Psoas muscle (tissue), 8 donors: ENCODE results near the gene NCF1. TPM values are rescaled to one million over a fixed set of nuclear protein-coding genes. Genes with fewer than 3 reads are reported as not detected.
"Not testable (repeated sequence)": the region's sequence is repeated elsewhere in the genome, so short reads cannot be mapped to it uniquely, and the experiment has no call there.

ENCODE experiments used
- ATAC-seq, 4 donors: fragments of 200-7000 bp; cut with Tn5 transposase; one replicate each; pipeline ENCODE4 v1.9.1; 2020; ENCODE audit warnings: moderate library complexity in 3 of 4, mild to moderate bottlenecking in 2 of 4
- DNase-seq, 2 donors: peaks; one replicate each; pipeline ENCODE4 v3.0.0-alpha.2; 2020
- H3K27ac ChIP-seq: fragments of 200-600 bp; one replicate; pipeline ENCODE4 v1.8.0; 2022
- H3K27me3 ChIP-seq, 3 donors: fragments of 200-600 bp in 1 of 3; one replicate each; pipeline versions ENCODE4 v1.6.1 to v1.8.0; 2013 to 2022; ENCODE audit warnings: low read length in 2 of 3, mild to moderate bottlenecking in 2 of 3, moderate library complexity in 1 of 3; ENCODE audit not compliant: insufficient read depth in 3 of 3
- H3K36me3 ChIP-seq, 2 donors: fragments of 200-600 bp in 1 of 2; one replicate each; pipeline versions ENCODE4 v1.6.1 to v1.8.0; 2013 to 2022; ENCODE audit warnings: low read depth in 1 of 2, mild to moderate bottlenecking in 1 of 2, moderate library complexity in 1 of 2; ENCODE audit not compliant: insufficient read depth in 1 of 2
- H3K4me1 ChIP-seq: fragments of 200-600 bp; one replicate; pipeline ENCODE4 v1.8.0; 2022
- H3K4me3 ChIP-seq: fragments of 200-600 bp; one replicate; pipeline ENCODE4 v1.8.0; 2022; ENCODE audit warnings: mild to moderate bottlenecking
- H3K9me3 ChIP-seq: fragments of 200-600 bp; one replicate; pipeline ENCODE4 v1.8.0; 2022
- WGBS, 3 donors: extraction: QIAGEN DNeasy Blood & Tissue Kit; methylation state at CpG; one replicate each; pipeline versions ENCODE4 v1.1.6 to v1.1.7; 2013; 5-methylcytosine and 5-hydroxymethylcytosine counted together
- intact Hi-C, 2 donors: fragments of 100-400 bp; cut with DNase I; formaldehyde crosslinking; loops; one replicate each; pipeline versions ENCODE4 v1.11.0 to v1.14.2; 2022
- polyA plus RNA-seq, 3 donors: library from polyadenylated mRNA; stranded (reverse); fragments of 200-250 nt; gene quantifications; one replicate each; pipeline ENCODE4 v1.2.3, GENCODE V29; 2013
- total RNA-seq, 4 donors: library from RNA; stranded (reverse); fragmentation: NEBNext Ultra II Directional in 2 of 4; extraction: Animal tissue kit (Norgen Biotek cat#: 25700) in 2 of 4; gene quantifications; one replicate each; pipeline versions ENCODE4 v1.2.1 to v1.2.4, GENCODE V29; 2021 to 2023
- donor health status: healthy with polysubstance abuse.
- donor health status: DM: no; HTN: no; CAD: no; lungs with moderate emphysema.
- donor health status: Bipolar disorder and iron deficiency.
- donor health status: healthy.
- donor health status: DM: yes; HTN: yes; CAD: no.
- donor health status: DM: no; HTN: no; CAD: no.
- donor health status: DM: no; HTN: no; CAD: no.
- donor health status: DM: yes; HTN: yes; CAD: no.

Gene NCF1
- total and polyA plus RNA-seq, 7 donors = 0.35 to 2.1 (median 0.51) TPM

- ATAC-seq (peak; percentile 93 to 97 (median 94)), DNase-seq (peak; percentile 94 to 98)
- intact Hi-C loops, H3K27me3 ChIP-seq, H3K9me3 ChIP-seq, H3K27ac ChIP-seq, H3K36me3 ChIP-seq, H3K4me1 ChIP-seq: not testable (repeated sequence)
- H3K4me3 ChIP-seq = peak overlapping the region; percentile 50
- WGBS, 3 donors = 0% methylated on average over 11 to 32 of the region's 82 CpGs
Observed at GRCh38 chr7:74788369-74789150, 14.7 kb downstream of the NCF1 start.

DNA sequence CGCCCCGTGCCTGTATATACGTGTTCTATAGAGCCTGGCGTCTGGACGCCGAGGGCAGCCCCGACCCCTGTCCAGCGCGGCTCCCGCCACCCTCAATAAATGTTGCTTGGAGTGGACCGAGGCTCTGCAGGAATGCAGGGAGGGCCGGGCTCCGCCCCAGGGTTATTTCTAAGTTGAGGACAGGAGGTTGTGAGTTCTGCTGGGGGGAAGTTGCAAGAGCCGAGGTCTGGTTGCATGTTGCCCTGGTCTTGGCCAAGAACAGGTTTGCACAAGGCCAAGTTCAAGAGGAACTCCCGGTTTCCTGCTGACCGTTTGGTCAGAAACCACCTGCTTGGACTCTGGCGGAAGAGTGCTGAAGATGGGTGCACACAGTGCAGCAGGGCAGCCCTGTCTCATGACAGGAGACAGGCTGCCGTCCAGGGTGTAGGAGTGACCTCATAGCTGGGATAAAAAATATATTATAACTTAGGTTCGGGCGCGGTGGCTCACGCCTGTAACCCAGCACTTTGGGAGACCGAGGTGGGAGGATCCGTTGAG is 15.5 kb downstream of the NCF1 start:
- intact Hi-C loops, H3K4me3 ChIP-seq, H3K27me3 ChIP-seq, H3K27ac ChIP-seq, H3K4me1 ChIP-seq, DNase-seq, H3K9me3 ChIP-seq, H3K36me3 ChIP-seq: not testable (repeated sequence)
- peak; percentile 57 to 71 (median 65) for ATAC-seq
- 0 to 6% (median 2%) methylated on average over 3 of the region's 24 CpGs for WGBS, 3 donors

DNA sequence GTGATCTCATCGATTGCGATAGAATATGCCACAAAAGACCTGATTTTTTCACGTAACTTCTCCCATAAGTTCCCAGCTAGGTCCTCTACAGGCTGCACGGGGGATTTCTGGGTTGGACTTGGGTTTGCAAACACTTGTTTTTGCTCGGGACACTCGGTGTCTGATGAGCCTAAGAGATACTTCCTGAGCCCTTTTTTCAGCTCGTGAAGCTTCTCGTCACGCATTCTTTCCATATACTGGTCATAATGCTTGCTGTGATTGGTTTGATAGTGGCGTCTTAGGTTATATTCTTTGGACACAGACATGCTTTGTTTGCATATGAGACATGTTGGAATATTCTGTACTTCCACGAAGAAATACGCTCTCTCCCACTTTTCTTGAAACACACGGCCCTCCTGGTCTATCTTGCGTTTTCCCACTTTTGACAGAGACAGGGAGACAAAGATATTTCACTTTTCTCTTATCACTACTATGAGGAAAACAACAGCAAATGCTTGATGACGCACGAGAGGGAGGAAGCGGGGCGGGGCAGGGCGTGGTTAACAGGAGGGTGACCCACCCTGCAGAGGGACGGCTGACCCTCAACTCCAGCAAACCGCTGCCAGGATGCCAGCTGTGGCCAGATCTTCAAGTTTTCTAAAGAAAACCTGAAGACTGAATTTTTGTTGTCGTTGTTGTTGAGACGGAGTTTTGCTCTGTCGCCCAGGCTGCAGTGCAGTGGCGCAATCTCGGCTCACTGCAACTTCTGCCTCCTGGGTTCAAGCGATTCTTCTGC is 24.2 kb downstream of the NCF1 start:
- H3K4me3 ChIP-seq, H3K4me1 ChIP-seq, DNase-seq, intact Hi-C loops, H3K27ac ChIP-seq, H3K27me3 ChIP-seq, ATAC-seq, H3K9me3 ChIP-seq, H3K36me3 ChIP-seq: not testable (repeated sequence)
- 95 to 97% (median 95%) methylated on average over 8 to 12 of the region's 27 CpGs for WGBS, 3 donors

- intact Hi-C loops, H3K4me1 ChIP-seq, DNase-seq, H3K4me3 ChIP-seq, H3K27me3 ChIP-seq, H3K36me3 ChIP-seq, H3K9me3 ChIP-seq, H3K27ac ChIP-seq, ATAC-seq: not testable (repeated sequence)
- 86 to 100% (median 88%) methylated on average over 1 of the region's 4 CpGs for WGBS, 3 donors
Observed at GRCh38 chr7:74798644-74799043, 24.8 kb downstream of the NCF1 start.

- H3K9me3 ChIP-seq, H3K27ac ChIP-seq, H3K36me3 ChIP-seq, H3K4me1 ChIP-seq, DNase-seq, H3K27me3 ChIP-seq, ATAC-seq, H3K4me3 ChIP-seq, intact Hi-C loops: not testable (repeated sequence)
- no CpG with 5 or more reads among the region's 3 CpGs for WGBS, 3 donors
Observed at GRCh38 chr7:74815882-74816281, 42.1 kb downstream of the NCF1 start.

GRCh38 chr7:74820146-74820805 is 46.5 kb downstream of the NCF1 start:
- ATAC-seq = peak; percentile 70 to 94 (median 88)
- H3K4me3 ChIP-seq, H3K27ac ChIP-seq, intact Hi-C loops, H3K27me3 ChIP-seq, DNase-seq, H3K36me3 ChIP-seq, H3K9me3 ChIP-seq, H3K4me1 ChIP-seq: not testable (repeated sequence)
- no CpG with 5 or more reads among the region's 23 CpGs for WGBS, 3 donors

- intact Hi-C loops, DNase-seq, H3K27me3 ChIP-seq, H3K4me1 ChIP-seq, H3K27ac ChIP-seq, H3K36me3 ChIP-seq, ATAC-seq, H3K4me3 ChIP-seq, H3K9me3 ChIP-seq: not testable (repeated sequence)
- WGBS, 3 donors = no CpG with 5 or more reads among the region's 5 CpGs
Observed at GRCh38 chr7:74821259-74821658, 47.4 kb downstream of the NCF1 start.

DNA sequence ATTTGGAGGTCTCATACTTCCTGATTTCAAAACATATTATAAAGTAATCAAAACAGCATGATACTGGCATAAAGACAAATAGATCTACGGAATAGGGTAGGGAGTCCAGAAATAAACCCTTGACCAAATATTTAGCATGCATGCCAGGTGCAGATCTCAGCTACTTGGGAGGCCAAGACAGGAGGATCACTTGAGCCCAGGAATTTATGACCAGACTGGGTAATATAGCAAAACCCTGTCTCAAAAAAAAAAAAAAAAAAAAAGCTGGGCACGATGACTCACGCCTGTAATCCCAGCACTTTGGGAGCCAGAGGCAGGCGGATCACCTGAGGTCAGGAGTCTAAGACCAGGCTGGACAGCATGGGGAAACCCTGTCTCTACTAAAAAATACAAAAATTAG is 56.1 kb downstream of the NCF1 start:
- H3K27ac ChIP-seq = not testable (repeated sequence)

GRCh38 chr7:74830411-74830810 is 56.6 kb downstream of the NCF1 start:
- DNase-seq, H3K9me3 ChIP-seq, ATAC-seq, H3K4me3 ChIP-seq, H3K4me1 ChIP-seq, intact Hi-C loops, H3K27me3 ChIP-seq, H3K27ac ChIP-seq, H3K36me3 ChIP-seq: not testable (repeated sequence)
- 78% methylated on average over 1 of the region's 4 CpGs; no CpG with 5 or more reads in 2 of the 3 donors for WGBS, 3 donors

More for the DNA sequence above, 56.1 kb downstream of the NCF1 start:
- H3K36me3 ChIP-seq, DNase-seq, H3K4me1 ChIP-seq, intact Hi-C loops, H3K27me3 ChIP-seq, H3K9me3 ChIP-seq, H3K4me3 ChIP-seq: not testable (repeated sequence)
- peak; percentile 54 to 77 (median 63) for ATAC-seq
- WGBS, 3 donors = 5 to 33% (median 23%) methylated on average over 1 of the region's 4 CpGs
